ENCODE results near the gene NKD2. TPM values are rescaled to one million over a fixed set of nuclear protein-coding genes. Genes with fewer than 3 reads are reported as not detected.

The NKD2 gene
- total RNA-seq, 1 donor from 2014 or later, result 2.2 TPM

DNA sequence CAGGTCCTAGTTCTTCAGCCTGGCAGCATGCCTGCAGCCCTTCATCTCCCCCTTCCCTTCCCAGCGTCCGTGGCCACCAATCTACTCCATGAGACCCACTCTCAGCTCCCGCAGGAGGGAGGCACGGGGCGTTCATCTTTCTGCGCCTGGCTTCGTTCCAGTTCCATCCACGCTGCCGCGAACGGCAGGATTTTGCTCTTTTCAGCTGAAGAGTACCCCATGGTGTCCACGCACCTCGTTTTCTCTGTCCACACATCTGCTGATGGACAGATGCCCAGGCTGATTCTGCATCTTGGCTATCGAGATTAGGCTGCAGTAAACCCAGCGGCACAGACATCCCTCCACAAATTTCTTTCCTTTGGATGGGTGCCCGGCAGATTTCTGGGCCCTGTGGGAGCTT lies 30.5 kb upstream of the NKD2 start:
- DNase-seq (ENCODE audit: extremely low read depth, low read depth, low spot score), result no peak

DNA sequence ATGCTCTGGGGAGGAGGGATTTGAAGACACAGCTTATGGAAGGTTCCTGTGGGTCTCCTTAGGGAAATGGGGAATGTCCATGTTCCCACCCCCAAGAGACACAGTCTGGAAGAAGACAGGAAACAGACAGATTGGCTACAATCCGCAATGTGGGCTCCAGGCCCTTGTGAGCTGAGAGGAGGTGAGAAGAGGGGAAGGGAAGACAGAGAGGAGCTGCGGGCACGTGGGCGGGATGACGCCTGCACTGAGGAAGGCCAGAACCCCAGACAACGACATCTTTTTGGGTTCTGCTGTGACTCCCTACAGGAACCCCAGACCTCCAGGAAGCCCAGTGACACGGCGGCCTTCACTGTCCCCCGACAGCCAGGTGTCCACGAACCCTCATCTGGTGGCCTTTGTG lies 29.9 kb upstream of the NKD2 start:
- no peak for DNase-seq (ENCODE audit: extremely low read depth, low read depth, low spot score)

DNA sequence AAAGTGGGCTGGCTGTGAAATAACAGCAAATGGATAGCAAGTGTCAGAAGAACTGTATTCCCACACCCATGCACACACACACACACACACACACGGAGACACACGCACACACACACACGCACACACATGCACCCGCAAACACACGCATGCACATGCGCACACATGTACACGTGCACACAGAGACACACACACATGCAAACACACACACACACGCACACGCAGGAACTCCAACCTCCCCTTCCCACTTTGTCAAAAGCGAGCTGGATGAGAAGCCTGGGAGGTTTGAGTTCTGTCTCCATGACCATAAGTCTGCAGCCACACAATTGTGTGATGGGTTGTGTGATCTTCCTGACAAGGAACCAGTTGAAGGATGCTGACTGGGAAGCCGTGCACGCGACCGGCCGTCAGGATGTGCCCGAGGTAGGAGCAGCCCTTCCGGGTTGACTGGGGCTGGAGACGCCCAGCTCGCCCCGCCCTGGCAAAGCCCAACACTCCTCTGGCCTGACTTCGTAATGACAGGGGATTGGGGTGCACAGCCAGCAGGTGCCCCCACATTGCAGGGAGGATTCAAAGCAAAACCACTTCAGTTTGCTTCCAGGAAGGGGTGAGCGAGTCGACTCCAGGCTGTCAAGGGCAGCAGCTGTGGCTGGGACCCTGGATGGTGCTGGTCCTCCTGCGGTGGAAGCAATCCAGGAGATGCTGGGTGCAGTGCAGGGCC lies 29.3 kb upstream of the NKD2 start:
- no peak for DNase-seq (ENCODE audit: extremely low read depth, low read depth, low spot score)

- no peak for DNase-seq (ENCODE audit: extremely low read depth, low read depth, low spot score)
Measured at GRCh38 chr5:980001-980588, 28.5 kb upstream of the NKD2 start.

DNA sequence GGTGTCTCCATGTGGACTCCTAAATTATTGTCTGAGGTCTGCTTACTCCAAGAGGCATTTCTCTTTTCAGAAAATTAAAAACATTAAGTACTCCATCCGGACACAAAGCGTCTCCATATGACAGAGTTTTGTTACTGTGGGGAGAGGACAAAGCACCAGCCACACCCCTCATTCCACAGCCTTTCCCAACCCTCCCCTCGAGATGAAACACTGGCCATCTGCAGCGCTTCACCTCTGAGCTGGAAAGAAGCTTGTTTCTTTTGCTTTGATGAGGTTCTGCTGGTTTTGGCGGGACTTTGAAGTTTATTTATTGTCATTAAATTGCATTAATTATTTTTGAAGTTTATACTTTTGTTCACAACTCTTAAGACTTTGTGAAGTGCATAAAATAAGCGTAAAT lies 27.6 kb upstream of the NKD2 start:
- no peak for DNase-seq (ENCODE audit: extremely low read depth, low read depth, low spot score)

GRCh38 chr5:981456-981855 lies 27.1 kb upstream of the NKD2 start:
- DNase-seq (ENCODE audit: extremely low read depth, low read depth, low spot score), result no peak

DNA sequence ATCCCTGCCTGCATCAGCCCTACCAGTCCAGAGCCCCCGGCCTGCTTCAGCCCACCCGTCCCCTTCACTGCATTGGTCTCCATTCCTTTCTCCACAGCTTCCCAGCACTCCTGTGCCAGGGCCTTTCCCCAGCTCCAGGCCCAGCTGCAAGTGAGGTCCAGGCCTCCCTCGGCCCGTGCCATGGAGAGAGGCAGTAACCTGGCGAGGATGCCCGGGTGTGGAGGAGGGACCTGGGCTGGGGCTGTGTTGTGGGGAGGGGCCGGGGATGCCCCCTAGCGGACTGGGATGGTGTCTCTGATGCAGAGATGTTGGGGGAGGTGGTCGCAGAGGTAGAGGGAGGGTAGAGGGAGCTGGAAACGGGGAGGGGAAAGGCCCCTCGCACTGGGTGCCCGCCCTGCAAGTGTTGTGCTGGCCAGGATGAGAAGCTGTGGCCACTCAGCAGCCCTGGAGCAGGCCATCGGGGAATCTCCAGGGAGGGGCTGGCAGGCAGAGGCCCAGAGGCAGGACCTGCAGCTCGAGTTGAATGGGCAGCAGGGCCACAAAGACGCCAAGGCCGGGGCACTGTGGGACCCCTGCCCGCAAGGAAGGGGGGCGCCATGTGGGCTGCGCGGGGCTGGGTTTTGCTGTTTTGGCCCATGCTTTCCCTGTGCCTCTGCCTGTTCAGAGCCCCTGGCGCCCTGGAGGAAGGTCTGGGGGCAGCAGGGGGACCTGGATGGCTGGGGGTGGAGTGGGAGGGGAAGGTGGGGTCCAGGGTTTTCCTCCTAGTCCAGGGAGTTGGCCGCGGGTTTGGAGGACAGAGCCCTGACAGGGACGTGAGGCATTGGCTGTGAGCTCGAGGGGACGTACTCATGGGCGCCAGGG lies 26.0 kb upstream of the NKD2 start:
- DNase-seq (ENCODE audit: extremely low read depth, low read depth, low spot score), result no peak

DNA sequence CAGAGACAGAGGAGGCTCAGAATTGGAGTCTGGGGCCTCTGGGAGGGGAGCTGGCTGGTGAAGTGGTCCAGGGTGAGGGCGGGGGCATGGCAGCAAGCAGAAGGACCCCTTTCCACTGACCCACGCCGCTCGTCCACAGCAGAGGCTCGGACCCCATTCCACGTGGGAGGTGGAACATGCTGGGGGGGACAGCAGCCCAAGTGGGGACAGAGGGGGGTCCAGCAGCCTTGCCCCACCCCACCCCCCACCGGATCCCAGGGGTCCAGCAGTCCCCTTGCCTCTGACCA lies 25.4 kb upstream of the NKD2 start:
- no peak for DNase-seq (ENCODE audit: extremely low read depth, low read depth, low spot score)

DNA sequence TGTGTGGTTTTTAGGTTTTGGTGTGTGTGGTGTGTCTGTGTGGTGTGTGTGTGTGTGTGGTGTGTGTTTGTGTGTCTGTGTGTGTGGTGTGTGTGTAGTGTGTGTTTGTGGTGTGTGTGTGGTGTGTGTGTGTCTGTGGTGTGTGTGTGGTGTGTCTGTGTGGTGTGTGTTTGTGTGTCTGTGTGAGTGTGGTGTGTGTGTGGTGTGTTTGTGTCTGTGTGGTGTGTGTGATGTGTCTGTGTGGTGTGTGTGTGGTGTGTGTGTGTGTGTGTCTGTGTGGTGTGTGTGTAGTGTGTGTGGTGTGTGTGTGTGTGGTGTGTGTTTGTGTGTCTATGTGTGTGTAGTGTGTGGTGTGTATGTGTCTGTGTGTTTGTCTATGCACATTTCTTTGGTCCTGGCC lies 25.0 kb upstream of the NKD2 start:
- no peak for DNase-seq (ENCODE audit: extremely low read depth, low read depth, low spot score)

DNA sequence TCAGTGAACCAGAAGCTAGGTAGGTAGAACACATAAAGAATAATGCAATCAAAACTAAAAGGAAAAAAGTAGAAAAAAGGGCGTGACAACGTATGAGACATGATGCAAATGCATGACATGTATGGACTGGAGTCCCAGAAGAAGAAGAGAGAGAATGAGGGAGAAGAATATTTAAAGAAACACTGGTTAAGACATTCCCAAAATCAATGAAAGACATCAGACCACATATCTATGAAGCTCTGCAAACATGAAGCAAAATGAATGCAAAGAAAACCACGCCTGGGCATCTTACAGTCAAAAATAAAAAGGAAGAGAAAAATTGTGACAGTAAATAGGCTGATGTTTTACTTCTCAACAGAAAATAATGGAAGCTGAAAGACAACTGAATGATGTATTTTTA lies 23.8 kb upstream of the NKD2 start:
- no peak for DNase-seq (ENCODE audit: extremely low read depth, low read depth, low spot score)

GRCh38 chr5:987761-988160 lies 20.8 kb upstream of the NKD2 start:
- no peak for DNase-seq (ENCODE audit: extremely low read depth, low read depth, low spot score)

DNA sequence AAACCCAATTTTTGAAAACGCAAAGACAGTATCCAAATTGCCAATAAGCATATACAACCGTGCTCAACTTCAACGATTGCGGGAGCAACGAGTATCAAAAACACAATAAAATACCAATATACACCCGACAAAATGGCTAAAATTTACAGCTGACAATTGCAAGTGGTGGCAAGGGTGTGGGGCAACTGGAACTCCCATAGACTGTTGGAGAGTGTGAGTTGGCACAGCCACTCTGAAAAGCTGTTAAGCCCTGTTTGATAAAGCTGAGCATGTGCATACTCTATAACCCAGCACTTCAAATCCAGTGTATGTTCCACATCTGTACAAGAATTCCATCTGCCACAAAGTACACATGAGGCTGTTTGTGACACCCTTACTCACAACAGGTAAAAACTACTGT lies 20.3 kb upstream of the NKD2 start:
- no peak for DNase-seq (ENCODE audit: extremely low read depth, low read depth, low spot score)

GRCh38 chr5:989961-990530 lies 18.6 kb upstream of the NKD2 start:
- peak; percentile 34 for DNase-seq (ENCODE audit: extremely low read depth, low read depth, low spot score)

DNA sequence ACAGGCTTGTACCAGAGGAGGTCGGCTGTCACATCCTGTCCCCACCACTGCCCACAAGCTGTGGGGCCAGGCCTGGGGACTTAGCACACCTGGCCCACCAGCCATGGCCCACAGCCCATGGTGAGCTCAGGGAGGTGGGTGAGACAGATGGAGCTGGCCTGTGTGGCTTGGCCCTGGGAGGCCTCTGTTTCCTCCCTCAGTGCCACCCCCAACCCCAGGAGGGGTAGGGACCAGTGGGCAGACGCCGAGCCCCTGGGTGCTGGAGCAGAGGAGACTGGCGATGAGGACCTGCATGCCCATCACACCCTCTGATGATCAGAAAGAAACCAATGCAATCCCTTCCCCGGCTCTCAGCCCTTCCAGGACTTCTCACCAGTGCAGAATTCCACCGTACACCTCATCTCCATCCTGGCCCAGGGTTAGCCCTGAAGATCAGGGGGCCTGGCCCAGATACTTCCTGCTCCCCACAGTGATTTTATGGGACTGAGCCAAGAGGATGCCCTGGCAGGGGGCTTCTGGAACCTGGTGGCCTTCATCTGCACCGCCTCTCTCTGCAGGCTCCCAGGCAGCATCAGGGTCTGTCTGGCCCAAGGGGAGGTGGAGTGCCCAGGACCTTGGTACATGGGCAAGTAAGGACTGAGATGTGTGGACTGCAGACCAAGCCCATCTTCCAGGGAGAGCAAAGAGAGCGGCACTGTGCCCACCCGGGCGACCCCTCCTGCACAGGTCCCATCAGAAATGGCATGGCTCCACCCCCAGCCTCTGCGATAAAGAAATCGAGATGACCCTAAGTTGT lies 16.9 kb upstream of the NKD2 start:
- DNase-seq (ENCODE audit: extremely low read depth, low read depth, low spot score), result no peak

GRCh38 chr5:994272-994607 lies 14.4 kb upstream of the NKD2 start:
- DNase-seq (ENCODE audit: extremely low read depth, low read depth, low spot score), result no peak

GRCh38 chr5:994821-995220 lies 13.8 kb upstream of the NKD2 start:
- no peak for DNase-seq (ENCODE audit: extremely low read depth, low read depth, low spot score)

- no peak for DNase-seq (ENCODE audit: extremely low read depth, low read depth, low spot score)
Measured at GRCh38 chr5:995318-995717, 13.3 kb upstream of the NKD2 start.

DNA sequence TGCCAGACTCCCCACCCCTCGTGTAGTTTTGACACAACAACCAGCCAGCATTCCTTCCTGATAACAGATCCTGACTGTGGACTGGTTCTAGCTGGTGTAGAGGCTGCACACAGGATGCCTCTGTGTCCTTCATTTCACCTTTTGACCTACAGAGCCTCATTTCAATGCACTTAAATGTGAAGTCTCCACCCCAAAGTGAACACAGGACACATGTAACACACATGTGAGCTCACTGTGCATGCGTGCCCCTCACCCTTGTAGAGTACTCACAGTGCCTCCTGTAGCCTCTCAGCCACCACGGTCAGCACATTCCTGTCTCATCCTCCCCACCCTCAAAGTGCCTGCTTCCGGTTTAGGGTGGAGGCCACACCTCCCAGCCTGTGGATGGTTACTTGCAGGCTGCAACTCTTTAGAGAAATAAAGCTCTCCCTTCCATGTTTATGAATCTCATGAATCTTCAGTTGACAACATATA lies 11.6 kb upstream of the NKD2 start:
- no peak for DNase-seq (ENCODE audit: extremely low read depth, low read depth, low spot score)

DNA sequence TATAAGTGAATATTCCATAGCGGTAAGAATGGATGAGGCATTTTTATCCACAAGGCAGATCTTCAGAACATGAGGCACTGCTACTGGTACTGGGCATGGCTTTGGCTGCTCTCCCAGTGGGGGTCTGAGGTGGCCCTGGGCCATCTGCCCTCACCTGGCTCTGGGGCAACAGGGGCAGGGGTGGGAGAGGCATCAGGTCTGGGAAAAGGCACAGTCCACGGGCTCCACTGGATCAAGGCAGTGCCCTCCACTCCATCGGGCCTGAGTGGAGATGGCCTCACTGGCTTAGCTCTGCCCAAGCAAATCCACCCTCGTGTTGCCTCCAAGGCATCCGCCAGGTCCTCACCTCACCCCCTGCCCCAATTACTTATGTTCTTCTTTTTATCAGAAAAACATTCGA lies 10.9 kb upstream of the NKD2 start:
- no peak for DNase-seq (ENCODE audit: extremely low read depth, low read depth, low spot score)

DNA sequence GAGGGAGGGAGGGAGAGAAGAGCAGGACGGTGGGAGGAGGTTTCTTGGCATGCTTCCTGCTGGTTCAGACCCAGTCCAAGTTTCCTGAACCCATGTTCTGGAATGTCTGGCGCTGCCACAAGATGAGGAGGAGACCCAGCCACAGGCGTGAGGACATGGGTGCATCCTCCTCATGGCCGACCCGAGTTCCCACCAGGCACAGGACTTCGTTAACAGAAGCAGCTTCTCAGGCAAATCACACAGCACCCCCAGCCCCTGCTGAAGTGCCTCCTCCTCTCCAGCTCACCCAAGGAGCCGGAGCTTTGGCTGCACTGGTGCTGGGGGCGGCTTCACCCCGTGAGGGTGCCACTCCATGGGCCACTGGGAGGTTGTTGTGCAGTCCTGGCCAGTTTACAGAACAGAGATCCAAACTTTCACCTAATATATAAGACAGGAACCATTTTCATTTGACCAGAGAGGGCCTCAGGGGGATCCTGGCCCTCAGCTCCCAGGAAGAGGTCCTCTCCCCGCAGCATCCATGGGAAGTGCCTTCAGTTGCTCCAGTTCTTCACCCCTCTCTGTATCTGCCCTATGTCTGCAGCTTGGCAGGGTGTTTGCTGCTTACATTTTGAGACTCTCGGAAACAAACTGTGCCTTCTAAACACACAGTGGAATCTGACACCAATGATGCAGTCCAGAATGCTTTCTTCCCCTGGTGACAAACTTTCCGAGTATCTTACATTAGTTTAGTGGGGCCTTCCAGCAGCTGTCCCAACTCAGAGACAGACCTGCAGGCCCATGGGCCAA lies 10.2 kb upstream of the NKD2 start:
- no peak for DNase-seq (ENCODE audit: extremely low read depth, low read depth, low spot score)

All from glomerular endothelial cell (primary cell).